Transverse colon (tissue), 4 donors: ENCODE data around the gene MED8. TPM values are rescaled to one million over a fixed set of nuclear protein-coding genes. Genes with fewer than 3 reads are reported as not detected.
A peak's percentile ranks its signal among the peaks of the same experiment; 100 is the strongest.

ENCODE experiments used
- DNase-seq: peaks from one replicate; pipeline ENCODE4 v3.0.0-alpha.2; 2019
- H3K27ac ChIP-seq, 4 donors: fragments of 200-600 bp; sonication (generic); 2 replicates each; pipeline ENCODE4 v1.5.1; 2016 to 2018; ENCODE audit warnings: inconsistent platforms in 4 of 4
- H3K27me3 ChIP-seq: fragments of 200-600 bp; sonication (generic); 2 replicates; pipeline ENCODE4 v1.5.1; 2017; ENCODE audit warnings: inconsistent platforms
- H3K36me3 ChIP-seq, 4 donors: fragments of 200-600 bp; sonication (generic); 2 replicates each; pipeline ENCODE4 v1.5.1; 2017 to 2019; ENCODE audit warnings: inconsistent platforms in 4 of 4
- H3K4me1 ChIP-seq, 4 donors: fragments of 200-600 bp; sonication (generic); 2 replicates each; pipeline ENCODE4 v1.5.1; 2017 to 2020; ENCODE audit warnings: inconsistent platforms in 4 of 4
- H3K4me3 ChIP-seq, 4 donors: fragments of 200-600 bp; sonication (generic); 1 replicate in 1 of 4; 2 replicates in 3 of 4; pipeline versions ENCODE4 v1.5.1 to v1.6.1; 2017 to 2019; ENCODE audit warnings: inconsistent platforms in 4 of 4
- H3K9me3 ChIP-seq, 2 donors: fragments of 200-600 bp; sonication (generic); 2 replicates each; pipeline ENCODE4 v1.5.1; 2017 to 2019; ENCODE audit warnings: inconsistent platforms in 2 of 2
- CTCF ChIP-seq, 5 experiments: fragments of 200-600 bp in 3 of 5; fragments of 450-650 bp in 2 of 5; sonication (generic) in 3 of 5; IDR thresholded peaks; 1 replicate in 2 of 5; 2 replicates in 3 of 5; pipeline ENCODE4 v1.5.1; 2016 to 2017; ENCODE audit warnings: antibody characterized with exemption in 5 of 5, inconsistent platforms in 3 of 5, mild to moderate bottlenecking in 2 of 5, moderate library complexity in 1 of 5
- EP300 ChIP-seq: sonication (generic); formaldehyde crosslinking; IDR thresholded peaks from one replicate; pipeline ENCODE4 v1.6.1; 2017; ENCODE audit warnings: antibody characterized with exemption, low read depth
- POLR2A ChIP-seq: fragments of 450-650 bp; IDR thresholded peaks from one replicate; pipeline ENCODE4 v1.6.1; 2016; ENCODE audit warnings: antibody characterized with exemption, mild to moderate bottlenecking, moderate library complexity
- POLR2AphosphoS5 ChIP-seq, 3 donors: sonication (generic); formaldehyde crosslinking; IDR thresholded peaks; one replicate each; pipeline ENCODE4 v1.6.1; 2016; ENCODE audit warnings: antibody characterized with exemption in 3 of 3
- WGBS, 2 donors: methylation state at CpG; one replicate each; pipeline ENCODE4 v1.1.5; 2018; ENCODE audit warnings: low coverage in 1 of 2; 5-methylcytosine and 5-hydroxymethylcytosine counted together
- in situ Hi-C, 4 donors: fragments of 200-750 bp; cut with MboI; loops; one replicate each; pipeline versions ENCODE4 v1.15.0 to v1.15.1; 2017; ENCODE audit warnings: low sequenced_read_pairs in 3 of 4, low pct_ligation_motif_present in 1 of 4, low pct_unique_long_range_greater_than_20kb in 1 of 4
- intact Hi-C: fragments of 100-400 bp; cut with DNase I; formaldehyde crosslinking; loops from one replicate; pipeline ENCODE4 v1.15.1; 2023; ENCODE audit warnings: low total_unique reads
- total RNA-seq, 4 donors: library from RNA; depleted of rRNA; stranded (reverse); fragments of >200 nt; gene quantifications; one replicate each; pipeline ENCODE4 v1.1.0, GENCODE V29; 2016

Gene MED8
- total RNA-seq, 4 donors from 2014 or later = 12.7 to 41.9 (median 25.0) TPM

- Histone ChIP-seq H3K27ac (no peak overlapping the region), H3K36me3 (peaks cover 0 to 42% (median 16%) of the 10 kb centered on the region in 4 donors), H3K4me3 (no peak overlapping the region), H3K9me3 (no peaks in the 10 kb centered on the region), H3K4me1 (peaks cover 14 to 32% (median 25%) of the 10 kb centered on the region in 4 donors), H3K27me3 (no peaks in the 10 kb centered on the region)
- TF ChIP-seq POLR2A (no peak), EP300 (no peak), POLR2AphosphoS5 (IDR thresholded peaks at IDR 0.05) (no peak), CTCF (IDR thresholded peaks at IDR 0.05) (no peak)
- in situ Hi-C loops = no loop called here
- intact Hi-C loops = no loop called here
- WGBS, 2 donors = 71% methylated on average over 4 of the region's 4 CpGs; no CpG with 5 or more reads in 1 of the 2 donors
- no peak for DNase-seq
Measured at GRCh38 chr1:43387976-43388599, 1.5 kb downstream of the MED8 start.

- TF ChIP-seq EP300 (no peak), POLR2A (no peak), CTCF (IDR thresholded peaks at IDR 0.05) (no peak), POLR2AphosphoS5 (IDR thresholded peaks at IDR 0.05) (no peak)
- WGBS, 2 donors = 92% methylated on average over 6 of the region's 6 CpGs; no CpG with 5 or more reads in 1 of the 2 donors
- in situ Hi-C loops = no loop called here
- no peak overlapping the region for H3K27ac ChIP-seq
- H3K4me1 ChIP-seq = peaks cover 14 to 28% (median 25%) of the 10 kb centered on the region in 4 donors
- intact Hi-C loops = no loop called here
- H3K27me3 ChIP-seq = no peaks in the 10 kb centered on the region
- no peaks in the 10 kb centered on the region for H3K9me3 ChIP-seq
- no peak for DNase-seq
- H3K4me3 ChIP-seq = no peak overlapping the region
- H3K36me3 ChIP-seq = peaks cover 0 to 46% (median 16%) of the 10 kb centered on the region in 4 donors
Measured at GRCh38 chr1:43386676-43387075, 2.9 kb downstream of the MED8 start.

GRCh38 chr1:43383449-43383848 is 6.2 kb downstream of the MED8 start:
- Histone ChIP-seq H3K9me3 (no peaks in the 10 kb centered on the region), H3K36me3 (peaks cover 0 to 46% (median 16%) of the 10 kb centered on the region in 4 donors), H3K4me3 (no peak overlapping the region), H3K4me1 (peaks cover 2 to 10% (median 9%) of the 10 kb centered on the region in 4 donors), H3K27me3 (no peaks in the 10 kb centered on the region), H3K27ac (no peak overlapping the region)
- WGBS, 2 donors = 80 to 91% methylated on average over 1 to 2 of the region's 2 CpGs
- in situ Hi-C loops = no loop called here
- TF ChIP-seq CTCF (IDR thresholded peaks at IDR 0.05) (peak in 2 of 5 experiments; percentile 3 to 17), POLR2AphosphoS5 (IDR thresholded peaks at IDR 0.05) (no peak)
- DNase-seq = no peak
- intact Hi-C loops = no loop called here

GRCh38 chr1:43382027-43382779 is 7.4 kb downstream of the MED8 start:
- in situ Hi-C loops = no loop called here

More at GRCh38 chr1:43382027-43382779, 7.4 kb downstream of the MED8 start:
- intact Hi-C loops = no loop called here
- no peaks in the 10 kb centered on the region for H3K9me3 ChIP-seq
- no peaks in the 10 kb centered on the region for H3K27me3 ChIP-seq
- no peaks in the 10 kb centered on the region for H3K4me1 ChIP-seq
- 67 to 69% methylated on average over 1 to 6 of the region's 6 CpGs for WGBS, 2 donors
- peaks cover 0 to 43% (median 16%) of the 10 kb centered on the region in 4 donors for H3K36me3 ChIP-seq
- no peak for TF ChIP-seq CTCF (IDR thresholded peaks at IDR 0.05)
- no peak for TF ChIP-seq POLR2AphosphoS5 (IDR thresholded peaks at IDR 0.05)
- TF ChIP-seq EP300 = no peak
- no peak for TF ChIP-seq POLR2A
- no peak for DNase-seq
- H3K4me3 ChIP-seq = no peak overlapping the region
- peak overlapping the region in 1 of 4 donors; percentile 14 for H3K27ac ChIP-seq
